BJ (cell line): Measurements from ENCODE around the gene SPAG16. TPM values are rescaled to one million over a fixed set of nuclear protein-coding genes. Genes with fewer than 3 reads are reported as not detected.

Experiments used
- CTCF ChIA-PET: fragments of 350-600 bp; formaldehyde crosslinking; extraction: SDS; loops from one replicate; lab custom pipeline; 2021; ENCODE audit warnings: antibody characterized with exemption, inconsistent platforms; lab: Yijun Ruan, JAX
- POLR2A ChIA-PET: fragments of 300-600 bp; sonication (Branson Sonifier 250); formaldehyde crosslinking; extraction: SDS; loops from one replicate; lab custom pipeline; 2021; ENCODE audit warnings: antibody characterized with exemption; lab: Charles Lee
- DNase-seq: peaks from one replicate; pipeline ENCODE4 v3.0.0-alpha.2; 2011; ENCODE audit warnings: low read depth
- H3K27me3 ChIP-seq: 2 replicates; pipeline ENCODE4 v1.6.0; 2011; ENCODE audit warnings: low read length; ENCODE audit not compliant: control insufficient read depth, insufficient read depth
- H3K36me3 ChIP-seq: 2 replicates; pipeline ENCODE4 v1.5.1; 2011; ENCODE audit warnings: low read length; ENCODE audit not compliant: control insufficient read depth, insufficient read depth
- H3K4me3 ChIP-seq: 2 replicates; pipeline ENCODE4 v1.5.1; 2011; ENCODE audit warnings: low read depth, mild to moderate bottlenecking, control low read depth, low read length
- CTCF ChIP-seq: IDR thresholded peaks from 2 replicates; pipeline ENCODE4 v1.5.1; 2011; ENCODE audit warnings: low read depth, mild to moderate bottlenecking, control low read depth, inconsistent platforms, low read length, moderate library complexity; ENCODE audit not compliant: insufficient read depth
- polyA plus RNA-seq: library from polyadenylated mRNA; depleted of rRNA; stranded (reverse); fragments of >200 nt; gene quantifications from 2 replicates; pipeline ENCODE4 v1.2.3, GENCODE V29; 2011

SPAG16 gene
- polyA plus RNA-seq, 1 experiment = 11.0 TPM

GRCh38 chr2:213649176-213649575, 364.9 kb downstream of the SPAG16 start:
- Histone ChIP-seq H3K36me3 (no peaks in the 10 kb centered on the region), H3K27me3 (no peaks in the 10 kb centered on the region), H3K4me3 (no peak overlapping the region)
- CTCF ChIA-PET = interaction anchor here (0.5 to 0.6 kb wide), 2 partner anchors 1367 to 1621 kb away, joined by 3 read pairs; no protein-coding TSS in a partner anchor
- TF ChIP-seq CTCF = no peak
- no peak for DNase-seq
- POLR2A ChIA-PET = no interaction called here

DNA sequence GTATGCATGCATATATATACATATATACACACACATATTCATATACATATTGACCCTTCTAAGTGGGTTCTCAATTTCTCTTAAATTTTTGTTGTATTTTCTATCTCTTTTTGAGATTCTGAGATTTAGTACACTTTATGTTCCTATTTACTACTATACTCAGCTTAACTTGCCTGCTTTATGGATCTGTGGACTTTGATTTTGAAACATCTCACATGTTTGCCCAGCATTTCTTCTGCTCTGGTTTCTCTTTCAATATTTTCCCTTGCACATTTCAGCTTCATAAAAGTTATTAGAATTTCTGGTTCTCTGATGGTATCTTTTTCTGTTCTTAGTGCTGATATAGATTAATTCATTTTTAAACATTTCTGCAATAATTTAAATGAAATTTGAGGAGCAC, 380.6 kb downstream of the SPAG16 start:
- ChIA-PET CTCF (no interaction called here), POLR2A (no interaction called here)
- H3K4me3 ChIP-seq = no peak overlapping the region
- TF ChIP-seq CTCF = no peak
- no peaks in the 10 kb centered on the region for H3K36me3 ChIP-seq
- DNase-seq = no peak
- H3K27me3 ChIP-seq = no peaks in the 10 kb centered on the region

DNA sequence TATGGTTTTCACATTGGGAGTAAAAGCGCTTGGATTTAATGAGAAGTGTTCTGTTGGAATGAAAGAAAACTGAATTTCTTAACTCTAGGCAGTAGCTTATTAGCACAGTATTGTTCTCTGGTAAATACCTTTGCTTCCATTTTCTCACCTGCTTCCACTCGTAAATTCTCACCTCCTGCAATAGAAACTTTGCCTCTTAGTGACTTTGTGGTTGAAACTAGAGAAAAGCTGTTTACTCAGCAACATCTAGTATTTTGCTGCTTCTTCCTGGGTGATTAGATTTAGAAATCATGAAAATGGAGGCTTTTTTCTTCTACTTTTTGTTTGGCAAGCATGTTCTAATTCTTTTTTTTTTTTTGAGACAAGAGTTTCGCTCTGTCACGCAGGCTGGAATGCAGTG, 385.4 kb downstream of the SPAG16 start:
- Histone ChIP-seq H3K36me3 (no peaks in the 10 kb centered on the region), H3K27me3 (no peaks in the 10 kb centered on the region), H3K4me3 (no peak overlapping the region)
- DNase-seq = no peak
- ChIA-PET CTCF (no interaction called here), POLR2A (no interaction called here)
- TF ChIP-seq CTCF = no peak

GRCh38 chr2:213678437-213679218, 394.4 kb downstream of the SPAG16 start:
- no peak overlapping the region for H3K4me3 ChIP-seq
- POLR2A ChIA-PET = no interaction called here
- DNase-seq = no peak
- no peaks in the 10 kb centered on the region for H3K27me3 ChIP-seq
- CTCF ChIA-PET = no interaction called here
- H3K36me3 ChIP-seq = no peaks in the 10 kb centered on the region
- TF ChIP-seq CTCF = no peak

GRCh38 chr2:213679894-213680293, 395.6 kb downstream of the SPAG16 start:
- no peak for DNase-seq
- CTCF ChIA-PET = no interaction called here
- no peak for TF ChIP-seq CTCF
- H3K27me3 ChIP-seq = no peaks in the 10 kb centered on the region
- POLR2A ChIA-PET = no interaction called here
- no peak overlapping the region for H3K4me3 ChIP-seq
- no peaks in the 10 kb centered on the region for H3K36me3 ChIP-seq
